Peyer's patch (tissue), 4 donors: ENCODE results near the gene ZNF318. TPM values are rescaled to one million over a fixed set of nuclear protein-coding genes. Genes with fewer than 3 reads are reported as not detected.

Source experiments
- DNase-seq, 3 donors: peaks; one replicate each; pipeline ENCODE4 v3.0.0-alpha.2; 2017 to 2019
- H3K27ac ChIP-seq, 4 donors: fragments of 200-600 bp; sonication (generic); one replicate each; pipeline ENCODE4 v1.5.1; 2016 to 2019
- H3K27me3 ChIP-seq, 2 donors: fragments of 200-600 bp; sonication (generic); one replicate each; pipeline ENCODE4 v1.5.1; 2019
- H3K36me3 ChIP-seq, 3 donors: fragments of 200-600 bp; sonication (generic); one replicate each; pipeline ENCODE4 v1.5.1; 2016 to 2019
- H3K4me1 ChIP-seq, 4 donors: fragments of 200-600 bp; sonication (generic); one replicate each; pipeline ENCODE4 v1.5.1; 2016 to 2019
- H3K4me3 ChIP-seq, 4 donors: fragments of 200-600 bp; sonication (generic); 1 replicate in 3 of 4; 2 replicates in 1 of 4; pipeline ENCODE4 v1.5.1; 2016 to 2019; ENCODE audit warnings: mild to moderate bottlenecking in 1 of 4
- H3K9me3 ChIP-seq, 4 donors: fragments of 200-600 bp; sonication (generic); one replicate each; pipeline ENCODE4 v1.5.1; 2016 to 2019; ENCODE audit warnings: mild to moderate bottlenecking in 1 of 4
- POLR2A ChIP-seq, 2 donors: fragments of 450-650 bp; IDR thresholded peaks; one replicate each; pipeline ENCODE4 v1.5.1; 2017; ENCODE audit warnings: antibody characterized with exemption in 2 of 2, mild to moderate bottlenecking in 2 of 2, moderate library complexity in 2 of 2
- total RNA-seq, 4 donors: library from RNA; depleted of rRNA; stranded (reverse); fragments of >200 nt; gene quantifications; one replicate each; pipeline ENCODE4 v1.1.0, GENCODE V29; 2016
- TF ChIP-seq, protein P1 (sequence below), 6 experiments: fragments of 450-650 bp in 4 of 6; fragments of 200-600 bp in 2 of 6; sonication (generic) in 1 of 6; IDR thresholded peaks; one replicate each; pipeline ENCODE4 v1.5.1; 2017 to 2019; ENCODE audit warnings: antibody characterized with exemption in 6 of 6, mild to moderate bottlenecking in 3 of 6, moderate library complexity in 1 of 6

Gene ZNF318
- total RNA-seq, 4 donors from 2014 or later: 16.6 to 42.9 (median 24.5) TPM

DNA sequence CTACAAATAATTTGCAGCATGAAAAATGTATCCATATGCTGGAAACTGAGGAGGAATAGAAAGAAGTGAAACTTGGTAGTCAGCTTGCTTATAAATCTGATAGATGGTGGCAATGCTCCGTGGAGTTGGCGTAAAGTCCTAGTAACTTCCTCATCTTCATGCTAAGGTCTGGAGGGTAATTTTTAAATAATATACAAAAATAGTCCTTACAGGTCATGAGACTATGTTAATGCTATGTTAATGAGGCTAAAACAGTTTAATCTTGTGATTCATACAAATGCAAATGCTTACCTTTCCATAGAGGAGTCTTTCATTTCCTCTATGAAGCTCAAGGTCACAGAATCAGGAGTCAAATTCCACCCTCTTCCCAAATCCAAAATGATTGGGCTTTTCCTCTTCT, 51.4 kb downstream of the ZNF318 start:
- TF ChIP-seq, protein P1, sequence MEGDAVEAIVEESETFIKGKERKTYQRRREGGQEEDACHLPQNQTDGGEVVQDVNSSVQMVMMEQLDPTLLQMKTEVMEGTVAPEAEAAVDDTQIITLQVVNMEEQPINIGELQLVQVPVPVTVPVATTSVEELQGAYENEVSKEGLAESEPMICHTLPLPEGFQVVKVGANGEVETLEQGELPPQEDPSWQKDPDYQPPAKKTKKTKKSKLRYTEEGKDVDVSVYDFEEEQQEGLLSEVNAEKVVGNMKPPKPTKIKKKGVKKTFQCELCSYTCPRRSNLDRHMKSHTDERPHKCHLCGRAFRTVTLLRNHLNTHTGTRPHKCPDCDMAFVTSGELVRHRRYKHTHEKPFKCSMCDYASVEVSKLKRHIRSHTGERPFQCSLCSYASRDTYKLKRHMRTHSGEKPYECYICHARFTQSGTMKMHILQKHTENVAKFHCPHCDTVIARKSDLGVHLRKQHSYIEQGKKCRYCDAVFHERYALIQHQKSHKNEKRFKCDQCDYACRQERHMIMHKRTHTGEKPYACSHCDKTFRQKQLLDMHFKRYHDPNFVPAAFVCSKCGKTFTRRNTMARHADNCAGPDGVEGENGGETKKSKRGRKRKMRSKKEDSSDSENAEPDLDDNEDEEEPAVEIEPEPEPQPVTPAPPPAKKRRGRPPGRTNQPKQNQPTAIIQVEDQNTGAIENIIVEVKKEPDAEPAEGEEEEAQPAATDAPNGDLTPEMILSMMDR (IDR thresholded peaks at IDR 0.05): no peak
- no peak for TF ChIP-seq POLR2A (IDR thresholded peaks at IDR 0.05)
- no peaks in the 10 kb centered on the region for H3K9me3 ChIP-seq
- H3K27me3 ChIP-seq: no peaks in the 10 kb centered on the region
- peak overlapping the region in 1 of 4 donors; percentile 28 for H3K27ac ChIP-seq
- no peak overlapping the region for H3K4me3 ChIP-seq
- no peaks in the 10 kb centered on the region for H3K36me3 ChIP-seq
- H3K4me1 ChIP-seq: peaks cover 0 to 1% (median 0%) of the 10 kb centered on the region in 4 donors
- DNase-seq: no peak

DNA sequence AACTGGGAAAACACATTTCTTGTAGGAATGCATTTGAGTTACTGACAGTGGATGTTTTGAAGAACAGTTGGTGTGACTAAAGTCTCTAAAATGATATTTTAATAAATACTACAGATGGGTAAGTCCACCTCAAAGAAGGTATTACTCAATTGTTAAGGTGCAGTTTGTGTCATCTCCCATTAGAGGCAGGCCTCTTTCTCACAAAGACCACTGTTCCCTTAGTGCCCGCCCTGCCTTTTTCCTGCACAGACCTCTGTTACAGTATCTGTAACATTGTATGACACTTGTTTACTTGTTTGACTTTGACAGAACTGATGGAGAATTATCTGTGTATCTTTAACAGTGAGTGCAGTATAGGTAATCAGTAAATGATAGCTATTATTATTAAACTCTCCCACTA, 55.6 kb downstream of the ZNF318 start:
- no peak for DNase-seq
- TF ChIP-seq POLR2A (IDR thresholded peaks at IDR 0.05): no peak
- TF ChIP-seq, protein P1 (IDR thresholded peaks at IDR 0.05): no peak
- H3K4me1 ChIP-seq: peaks cover 0 to 8% (median 5%) of the 10 kb centered on the region in 4 donors
- H3K9me3 ChIP-seq: no peaks in the 10 kb centered on the region
- H3K4me3 ChIP-seq: no peak overlapping the region
- H3K36me3 ChIP-seq: no peaks in the 10 kb centered on the region
- no peaks in the 10 kb centered on the region for H3K27me3 ChIP-seq
- H3K27ac ChIP-seq: no peak overlapping the region

DNA sequence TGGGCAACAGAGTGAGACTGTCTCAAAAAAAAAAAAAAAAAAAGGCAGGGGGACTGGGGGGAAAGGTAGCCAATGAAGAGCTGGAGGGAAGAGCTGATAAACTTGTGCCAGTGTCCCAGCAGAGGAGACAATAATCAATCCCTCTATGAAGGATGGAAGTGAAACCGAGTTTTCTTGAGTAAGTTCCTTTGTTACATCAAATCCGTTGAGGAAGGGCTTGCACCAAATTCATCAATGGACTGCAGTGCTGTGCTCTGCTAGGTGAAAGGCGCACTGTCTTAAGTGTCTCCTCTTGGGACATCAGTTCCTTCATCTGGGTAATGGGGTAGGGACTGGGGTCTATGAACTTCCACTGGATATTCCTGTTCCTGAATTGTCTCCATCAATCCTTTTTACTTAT, 57.8 kb downstream of the ZNF318 start:
- Histone ChIP-seq H3K4me1 (peaks cover 0 to 13% (median 10%) of the 10 kb centered on the region in 4 donors), H3K4me3 (no peak overlapping the region), H3K36me3 (no peaks in the 10 kb centered on the region), H3K27ac (no peak overlapping the region), H3K27me3 (no peaks in the 10 kb centered on the region), H3K9me3 (no peaks in the 10 kb centered on the region)
- DNase-seq: no peak
- TF ChIP-seq, protein P1 (IDR thresholded peaks at IDR 0.05): no peak

DNA sequence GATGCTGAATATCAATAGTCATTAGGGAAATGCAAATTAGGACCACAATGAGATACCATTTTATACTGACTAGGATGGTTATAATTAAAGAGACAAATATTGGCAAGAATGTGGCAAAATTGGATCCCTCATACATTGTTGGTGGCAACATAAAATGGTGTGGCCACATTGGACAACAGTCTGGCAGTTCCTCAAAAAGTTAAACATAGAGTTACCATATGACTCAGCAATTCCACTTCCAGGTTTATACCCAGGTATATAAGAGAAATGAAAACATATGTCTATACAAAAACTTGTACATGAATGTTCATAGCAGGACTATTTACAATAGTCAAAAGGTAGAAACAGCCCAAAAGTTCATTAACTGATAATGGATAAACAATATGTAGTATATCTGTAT, 58.8 kb downstream of the ZNF318 start:
- H3K27ac ChIP-seq: no peak overlapping the region
- no peak for DNase-seq
- no peaks in the 10 kb centered on the region for H3K9me3 ChIP-seq
- no peak for TF ChIP-seq POLR2A (IDR thresholded peaks at IDR 0.05)
- TF ChIP-seq, protein P1 (IDR thresholded peaks at IDR 0.05): no peak
- H3K27me3 ChIP-seq: no peaks in the 10 kb centered on the region
- no peaks in the 10 kb centered on the region for H3K36me3 ChIP-seq
- peaks cover 0 to 13% (median 10%) of the 10 kb centered on the region in 4 donors for H3K4me1 ChIP-seq
- H3K4me3 ChIP-seq: no peak overlapping the region

DNA sequence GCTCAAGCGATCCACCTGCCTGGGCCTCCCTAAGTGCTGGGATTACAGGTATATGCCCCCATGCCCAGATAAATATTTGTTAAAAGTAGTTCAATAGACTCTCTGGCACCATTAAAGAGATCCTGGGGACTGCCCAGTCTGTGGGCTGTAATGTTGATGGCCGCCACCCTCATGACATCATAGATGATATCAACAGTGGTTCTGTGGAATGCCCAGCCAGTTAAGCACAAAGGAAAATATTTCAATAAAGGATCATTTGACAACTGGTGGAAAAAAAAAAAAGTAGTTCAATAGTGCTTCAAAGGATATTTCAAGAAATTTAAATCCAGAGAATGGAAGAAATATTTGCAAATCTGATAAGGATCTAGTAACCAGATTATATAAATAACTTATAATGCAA, 59.3 kb downstream of the ZNF318 start:
- Histone ChIP-seq H3K4me1 (peaks cover 0 to 13% (median 10%) of the 10 kb centered on the region in 4 donors), H3K27ac (no peak overlapping the region), H3K27me3 (no peaks in the 10 kb centered on the region), H3K9me3 (no peaks in the 10 kb centered on the region), H3K36me3 (no peaks in the 10 kb centered on the region), H3K4me3 (no peak overlapping the region)
- TF ChIP-seq POLR2A (IDR thresholded peaks at IDR 0.05): no peak
- TF ChIP-seq, protein P1 (IDR thresholded peaks at IDR 0.05): no peak
- DNase-seq: no peak

DNA sequence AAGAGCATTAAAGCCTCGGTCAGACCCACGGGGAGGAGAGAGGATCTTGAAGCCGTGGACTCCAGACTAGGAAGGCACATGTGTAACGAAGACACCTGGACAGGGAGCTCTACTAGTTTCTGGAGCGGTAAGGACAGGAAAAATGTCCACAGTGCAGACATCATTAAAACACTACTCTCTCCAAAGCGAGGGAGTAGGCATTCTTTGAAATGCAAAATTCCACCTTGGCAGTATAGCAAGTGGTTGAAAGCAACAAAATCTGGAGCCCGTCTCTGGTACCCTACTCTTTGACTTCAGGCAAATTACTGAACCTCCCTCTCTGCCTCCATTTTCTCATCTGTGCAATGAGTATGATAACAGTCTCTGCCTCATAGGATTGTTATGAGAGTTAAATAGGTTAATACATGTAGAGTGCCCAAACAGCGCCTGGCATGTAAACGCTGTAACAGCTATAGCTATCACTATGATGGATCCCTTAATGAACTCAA, 60.4 kb downstream of the ZNF318 start:
- H3K27ac ChIP-seq: no peak overlapping the region
- H3K4me3 ChIP-seq: peak overlapping the region; percentile 36 to 49 (median 40)
- H3K27me3 ChIP-seq: no peaks in the 10 kb centered on the region
- no peaks in the 10 kb centered on the region for H3K9me3 ChIP-seq
- no peak for DNase-seq
- H3K36me3 ChIP-seq: no peaks in the 10 kb centered on the region
- peaks cover 0 to 13% (median 10%) of the 10 kb centered on the region in 4 donors for H3K4me1 ChIP-seq
- TF ChIP-seq POLR2A (IDR thresholded peaks at IDR 0.05): no peak
- TF ChIP-seq, protein P1 (IDR thresholded peaks at IDR 0.05): no peak
